NB4 (cell line): Measurements from ENCODE around the gene LMBR1L.

Experiments
- CTCF ChIP-seq: IDR thresholded peaks from one replicate; pipeline ENCODE4 v1.5.1; 2012; ENCODE audit warnings: low read depth, low read length
- MAX ChIP-seq: IDR thresholded peaks from 2 replicates; pipeline ENCODE4 v1.6.1; 2011; ENCODE audit warnings: low read depth, low read length
- MYC ChIP-seq: IDR thresholded peaks from 2 replicates; pipeline ENCODE4 v1.6.1; 2011; ENCODE audit warnings: low read depth, low read length
- POLR2A ChIP-seq: IDR thresholded peaks from 2 replicates; pipeline ENCODE4 v1.6.1; 2011; ENCODE audit warnings: mild to moderate bottlenecking; ENCODE audit not compliant: insufficient read length; ENCODE audit errors: extremely low read depth

GRCh38 chr12:49088150-49088931 is 22.3 kb downstream of the LMBR1L start:
- TF ChIP-seq CTCF (peak; percentile 92), POLR2A (no peak), MAX (peak; percentile 49; the same call in 1 of the 2 replicates), MYC (peak; percentile 34)
